ENCODE results near the gene MARK4. TPM values are rescaled to one million over a fixed set of nuclear protein-coding genes. Genes with fewer than 3 reads are reported as not detected.

MARK4 gene
- polyA plus RNA-seq, 1 donor (not counting 4 experiments of a cell fraction or from before 2014, with no cell fraction given): 19.7 TPM

GRCh38 chr19:45297674-45298073 is 46.6 kb downstream of the MARK4 start:
- no peak overlapping the region for H3K27ac ChIP-seq (ENCODE audit: control insufficient read depth, insufficient read depth, low read length)
- FAIRE-seq: no peak
- no peaks in the 10 kb centered on the region for H3K9me1 ChIP-seq (ENCODE audit: control insufficient read depth, extremely low read depth, insufficient read depth, low read length)
- H3K4me3 ChIP-seq (ENCODE audit: control insufficient read depth in 2 of 3, extremely low read depth in 1 of 3, insufficient read depth in 2 of 3, low read depth in 1 of 3, low read length in 3 of 3): no peak overlapping the region
- H3K4me2 ChIP-seq (ENCODE audit: control insufficient read depth, extremely low read depth, insufficient read depth, low read depth, low read length): no peak overlapping the region
- H3K9ac ChIP-seq (ENCODE audit: control insufficient read depth, extremely low read depth, insufficient read depth, low read length): no peak overlapping the region
- H3K79me2 ChIP-seq (ENCODE audit: control insufficient read depth, insufficient read depth, low read length): no peaks in the 10 kb centered on the region
- peaks cover 20 to 23% of the 10 kb centered on the region in 2 experiments for H3K36me3 ChIP-seq (ENCODE audit: control insufficient read depth in 2 of 2, extremely low read depth in 1 of 2, insufficient read depth in 2 of 2, low read length in 2 of 2)
- dilution Hi-C loops (cut with MboI; ENCODE audit: extremely low pct_ligation_motif_present, low sequenced_read_pairs): no loop called here
- no peak for DNase-seq (ENCODE audit: low read depth, low spot score)
- peaks cover 3% of the 10 kb centered on the region for H3K4me1 ChIP-seq (ENCODE audit: control insufficient read depth, extremely low read depth, insufficient read depth, low read length)
- no peaks in the 10 kb centered on the region for H3K27me3 ChIP-seq (ENCODE audit: control insufficient read depth, extremely low read depth, insufficient read depth, low read length)
- no peaks in the 10 kb centered on the region for H3K9me3 ChIP-seq (ENCODE audit: control insufficient read depth, low read depth, low read length)
- TF ChIP-seq EZH2 (IDR thresholded peaks at IDR 0.05; ENCODE audit: low read length) (no peak), CTCF (optimal IDR thresholded peaks at IDR 0.05 in 1 of 3, IDR thresholded peaks at IDR 0.05 in 1 of 3, conservative IDR thresholded peaks at IDR 0.05 in 1 of 3; ENCODE audit: extremely low read depth in 1 of 3, insufficient read depth in 2 of 3, low read length in 3 of 3) (no peak)
- no peak overlapping the region for H2AFZ ChIP-seq (ENCODE audit: control insufficient read depth, low read length)
- H4K20me1 ChIP-seq (ENCODE audit: control insufficient read depth, extremely low read depth, insufficient read depth, low read length): no peaks in the 10 kb centered on the region

GRCh38 chr19:45298264-45298663 is 47.2 kb downstream of the MARK4 start:
- Histone ChIP-seq H2AFZ (ENCODE audit: control insufficient read depth, low read length) (no peak overlapping the region), H3K9me1 (ENCODE audit: control insufficient read depth, extremely low read depth, insufficient read depth, low read length) (no peaks in the 10 kb centered on the region), H3K27ac (ENCODE audit: control insufficient read depth, insufficient read depth, low read length) (no peak overlapping the region), H3K4me2 (ENCODE audit: control insufficient read depth, extremely low read depth, insufficient read depth, low read depth, low read length) (no peak overlapping the region), H3K27me3 (ENCODE audit: control insufficient read depth, extremely low read depth, insufficient read depth, low read length) (no peaks in the 10 kb centered on the region), H3K4me3 (ENCODE audit: control insufficient read depth in 2 of 3, extremely low read depth in 1 of 3, insufficient read depth in 2 of 3, low read depth in 1 of 3, low read length in 3 of 3) (no peak overlapping the region), H3K36me3 (ENCODE audit: control insufficient read depth in 2 of 2, extremely low read depth in 1 of 2, insufficient read depth in 2 of 2, low read length in 2 of 2) (peaks cover 20 to 23% of the 10 kb centered on the region in 2 experiments), H3K4me1 (ENCODE audit: control insufficient read depth, extremely low read depth, insufficient read depth, low read length) (peaks cover 3% of the 10 kb centered on the region), H4K20me1 (ENCODE audit: control insufficient read depth, extremely low read depth, insufficient read depth, low read length) (no peaks in the 10 kb centered on the region), H3K9me3 (ENCODE audit: control insufficient read depth, low read depth, low read length) (no peaks in the 10 kb centered on the region), H3K79me2 (ENCODE audit: control insufficient read depth, insufficient read depth, low read length) (no peaks in the 10 kb centered on the region), H3K9ac (ENCODE audit: control insufficient read depth, extremely low read depth, insufficient read depth, low read length) (no peak overlapping the region)
- DNase-seq (ENCODE audit: low read depth, low spot score) (no peak), FAIRE-seq (no peak)
- TF ChIP-seq CTCF (optimal IDR thresholded peaks at IDR 0.05 in 1 of 3, IDR thresholded peaks at IDR 0.05 in 1 of 3, conservative IDR thresholded peaks at IDR 0.05 in 1 of 3; ENCODE audit: extremely low read depth in 1 of 3, insufficient read depth in 2 of 3, low read length in 3 of 3): no peak
- TF ChIP-seq EZH2 (IDR thresholded peaks at IDR 0.05; ENCODE audit: low read length): no peak
- dilution Hi-C loops (cut with MboI; ENCODE audit: extremely low pct_ligation_motif_present, low sequenced_read_pairs): no loop called here
